NCI-H1092 (cell line): ENCODE measurements around the gene IL12RB1.
A peak's percentile ranks its signal among the peaks of the same experiment; 100 is the strongest.
"Not testable (repeated sequence)": the region's sequence is repeated elsewhere in the genome, so short reads cannot be mapped to it uniquely, and the experiment has no call there.

ENCODE experiments used
- DNase-seq: peaks from one replicate; lab custom pipeline; 2025; lab: John Stamatoyannopoulos, UW

IL12RB1 gene

GRCh38 chr19:18089726-18090125, 3.0 kb upstream of the IL12RB1 start:
- no peak for DNase-seq

GRCh38 chr19:18089096-18089541, 2.4 kb upstream of the IL12RB1 start:
- DNase-seq, result not testable (repeated sequence)

- no peak for DNase-seq
These were observed 854 bp downstream of the IL12RB1 start for GRCh38 chr19:18085702-18086457.

GRCh38 chr19:18083929-18084684, 2.6 kb downstream of the IL12RB1 start:
- DNase-seq, result no peak

- no peak for DNase-seq
These were observed 12.5 kb downstream of the IL12RB1 start for GRCh38 chr19:18074192-18074591.

- no peak for DNase-seq
These were observed 13.5 kb downstream of the IL12RB1 start for GRCh38 chr19:18073197-18073596.

GRCh38 chr19:18072335-18072734, 14.4 kb downstream of the IL12RB1 start:
- DNase-seq, result no peak

GRCh38 chr19:18070181-18070580, 16.6 kb downstream of the IL12RB1 start:
- no peak for DNase-seq

GRCh38 chr19:18069383-18069782, 17.4 kb downstream of the IL12RB1 start:
- no peak for DNase-seq

GRCh38 chr19:18068395-18068794, 18.3 kb downstream of the IL12RB1 start:
- DNase-seq, result no peak

GRCh38 chr19:18065173-18065495, 21.6 kb downstream of the IL12RB1 start:
- DNase-seq, result no peak

GRCh38 chr19:18063463-18063862, 23.3 kb downstream of the IL12RB1 start:
- DNase-seq, result no peak

GRCh38 chr19:18062028-18062427, 24.7 kb downstream of the IL12RB1 start:
- DNase-seq, result peak; percentile 17

GRCh38 chr19:18060472-18060871, 26.3 kb downstream of the IL12RB1 start:
- DNase-seq, result no peak

- DNase-seq, result no peak
These were observed 26.8 kb downstream of the IL12RB1 start for GRCh38 chr19:18059902-18060301.

- DNase-seq, result no peak
These were observed 27.4 kb downstream of the IL12RB1 start for GRCh38 chr19:18059297-18059696.

GRCh38 chr19:18058208-18059009, 28.3 kb downstream of the IL12RB1 start:
- DNase-seq, result peak; percentile 43

- DNase-seq, result no peak
These were observed 29.2 kb downstream of the IL12RB1 start for GRCh38 chr19:18057557-18057956.

- no peak for DNase-seq
These were observed 30.8 kb downstream of the IL12RB1 start for GRCh38 chr19:18055967-18056366.

GRCh38 chr19:18053576-18054219, 33.0 kb downstream of the IL12RB1 start:
- no peak for DNase-seq

- no peak for DNase-seq
These were observed 34.8 kb downstream of the IL12RB1 start for GRCh38 chr19:18051887-18052286.

- no peak for DNase-seq
These were observed 37.3 kb downstream of the IL12RB1 start for GRCh38 chr19:18049385-18049784.
